Activated CD4-positive, alpha-beta T cell treated with anti-CD3 and anti-CD28 coated beads, Interleukin-2, Interleukin-4, amounts not matched to agents 100 ng/mL and 50 ng/mL, durations not matched to agents 16 hours and 8 hours (primary cell): ENCODE results near the gene HOXB2.
"Not testable (repeated sequence)": the region's sequence is repeated elsewhere in the genome, so short reads cannot be mapped to it uniquely, and the experiment has no call there.

Experiments used
- DNase-seq: peaks from one replicate; pipeline ENCODE4 v3.0.0-alpha.2; 2020; ENCODE audit warnings: low spot score

Gene HOXB2

DNA sequence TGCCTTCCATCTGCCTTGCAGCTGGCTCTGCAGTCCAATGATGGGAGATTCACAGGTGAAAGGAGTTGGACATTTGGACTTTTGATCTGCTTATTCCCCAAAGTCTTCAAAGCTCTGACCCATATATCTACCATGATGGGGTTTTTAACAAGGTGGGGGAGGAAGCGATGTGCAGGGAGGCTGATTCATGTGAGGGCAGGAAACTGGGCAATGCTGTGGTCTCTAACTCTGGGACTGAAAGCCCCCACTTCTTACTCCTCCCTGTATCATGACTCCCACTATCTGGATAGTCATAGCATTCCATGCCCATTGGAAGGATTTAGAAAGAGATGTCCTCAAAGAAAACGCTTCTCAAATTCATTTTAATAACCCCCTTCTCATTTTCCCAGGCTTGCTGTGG, 30.4 kb downstream of the HOXB2 start:
- DNase-seq = no peak

DNA sequence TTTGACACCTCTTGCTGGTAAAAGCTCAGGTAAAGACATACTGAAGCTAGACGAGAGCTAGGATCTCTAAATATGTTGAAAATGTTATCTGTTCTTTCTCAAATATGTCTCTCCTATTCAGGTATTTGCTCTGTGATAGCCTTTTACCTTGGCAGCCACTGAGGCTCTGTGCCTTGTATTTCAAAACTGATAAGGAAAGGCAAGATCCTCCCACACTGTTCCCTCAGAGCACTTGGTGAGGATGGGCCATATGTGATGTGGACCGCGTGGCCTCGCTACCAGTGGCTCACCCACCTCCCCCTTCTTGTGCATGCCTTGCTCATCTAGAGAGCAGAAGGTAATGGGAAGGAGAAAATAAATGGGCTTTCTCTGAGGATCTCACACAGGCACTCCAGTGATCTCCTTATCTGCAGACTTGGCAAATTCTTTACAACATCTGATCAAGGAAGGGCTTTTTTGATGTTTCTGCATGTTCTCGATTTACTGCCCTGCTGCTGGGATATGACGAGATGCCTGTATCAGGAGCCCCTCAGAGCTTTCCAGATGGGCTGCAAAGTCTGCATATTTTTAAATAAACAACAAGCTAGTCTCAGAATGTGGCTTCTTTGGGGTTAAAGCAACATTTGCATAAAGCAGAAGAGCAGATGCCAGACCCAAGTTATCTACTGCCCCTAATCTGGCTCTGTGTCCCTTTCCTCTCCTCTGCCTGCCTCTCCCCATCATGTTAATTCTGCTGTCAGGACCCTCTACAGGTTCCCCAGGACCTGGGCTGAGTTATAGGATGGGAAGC, 31.0 kb downstream of the HOXB2 start:
- no peak for DNase-seq

DNA sequence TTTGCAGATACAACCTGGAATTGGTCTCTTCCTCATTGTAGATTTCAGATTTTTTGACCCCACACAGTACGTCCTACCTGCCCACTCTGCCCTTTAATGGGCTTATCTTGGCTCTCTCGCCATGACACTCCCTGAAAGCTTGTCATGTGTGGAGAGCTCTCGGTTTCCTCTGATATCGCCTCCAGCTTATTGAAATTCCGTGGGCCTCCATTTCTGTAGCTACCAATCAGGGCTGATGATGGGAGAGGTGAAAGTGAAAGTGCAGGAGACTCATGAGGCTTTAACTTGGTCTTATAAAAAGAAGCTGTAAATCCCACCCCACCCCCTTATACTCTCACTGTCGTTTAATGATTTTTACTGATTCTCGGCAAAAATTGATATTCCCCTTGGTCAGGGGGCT, 31.8 kb downstream of the HOXB2 start:
- no peak for DNase-seq

DNA sequence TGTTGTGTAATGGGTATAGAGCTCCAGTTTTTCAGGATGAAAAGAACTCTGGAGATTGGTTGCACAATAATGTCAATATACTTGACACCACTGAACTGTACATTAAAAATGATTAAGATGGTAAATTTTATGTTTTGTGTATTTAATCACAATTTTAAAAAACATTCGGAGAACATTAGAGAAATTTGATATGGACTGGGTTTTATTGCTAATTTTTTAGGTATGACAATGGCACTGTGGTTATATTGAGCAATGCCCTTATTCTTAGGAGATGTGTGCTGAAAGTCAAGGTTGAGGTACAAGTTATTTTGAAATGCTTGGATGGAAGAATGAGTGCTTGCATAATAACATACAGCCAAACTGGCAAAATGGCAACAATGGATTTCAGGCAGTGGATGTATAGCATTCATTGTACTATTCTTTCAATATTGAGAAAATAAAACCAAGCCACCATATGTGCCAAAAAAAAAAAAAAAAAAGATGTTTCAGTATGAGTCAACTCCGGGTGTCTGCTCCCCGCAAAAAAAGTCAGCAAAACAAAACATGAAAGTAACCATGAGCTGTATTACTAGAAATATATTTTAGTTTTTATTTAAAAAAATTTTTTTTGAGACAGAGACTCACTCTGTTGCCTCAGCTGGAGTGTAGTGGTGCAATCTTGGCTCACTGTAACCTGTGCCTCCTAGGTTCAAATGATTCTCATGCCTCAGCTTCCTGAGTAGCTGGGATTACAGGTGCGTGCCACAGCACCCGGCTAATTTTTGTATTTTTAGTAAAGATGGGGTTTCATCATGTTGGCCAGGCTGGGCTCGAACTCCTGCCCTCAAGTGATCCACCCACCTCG, 33.9 kb downstream of the HOXB2 start:
- peak; percentile 57 for DNase-seq

DNA sequence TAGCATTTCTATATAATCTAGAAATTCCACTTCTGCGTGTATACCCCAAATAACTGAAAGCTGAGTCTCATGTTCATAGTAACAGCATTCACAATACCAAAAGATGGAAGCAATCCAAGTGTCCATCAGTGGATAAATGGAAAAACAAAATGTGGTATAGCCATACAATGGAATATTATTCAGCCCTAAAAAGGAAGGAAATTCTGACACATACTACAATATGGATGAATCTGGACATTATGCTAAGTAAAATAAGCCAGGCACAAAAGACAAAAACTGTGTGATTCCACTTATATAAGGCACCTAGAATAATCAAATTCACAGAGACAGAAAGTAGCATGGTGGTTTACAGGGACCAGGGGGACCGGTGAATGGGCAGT, 34.5 kb downstream of the HOXB2 start:
- DNase-seq = no peak

DNA sequence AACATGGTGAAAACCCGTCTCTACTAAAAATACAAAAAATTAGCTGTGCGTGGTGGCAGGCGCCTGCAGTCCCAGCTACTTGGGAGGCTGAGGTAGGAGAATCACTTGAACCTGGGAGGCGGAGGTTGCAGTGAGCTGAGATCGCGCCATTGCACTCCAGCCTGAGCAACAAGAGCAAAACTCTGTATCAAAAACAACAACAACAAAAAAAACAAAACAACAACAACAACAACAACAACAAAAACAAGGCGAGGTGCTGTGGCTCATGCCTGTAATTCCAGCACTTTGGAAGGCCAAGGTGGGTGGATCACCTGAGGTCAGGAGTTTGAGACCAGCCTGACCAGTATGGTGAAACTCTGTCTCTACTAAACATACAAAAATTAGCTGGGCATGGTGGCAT, 35.2 kb downstream of the HOXB2 start:
- not testable (repeated sequence) for DNase-seq

DNA sequence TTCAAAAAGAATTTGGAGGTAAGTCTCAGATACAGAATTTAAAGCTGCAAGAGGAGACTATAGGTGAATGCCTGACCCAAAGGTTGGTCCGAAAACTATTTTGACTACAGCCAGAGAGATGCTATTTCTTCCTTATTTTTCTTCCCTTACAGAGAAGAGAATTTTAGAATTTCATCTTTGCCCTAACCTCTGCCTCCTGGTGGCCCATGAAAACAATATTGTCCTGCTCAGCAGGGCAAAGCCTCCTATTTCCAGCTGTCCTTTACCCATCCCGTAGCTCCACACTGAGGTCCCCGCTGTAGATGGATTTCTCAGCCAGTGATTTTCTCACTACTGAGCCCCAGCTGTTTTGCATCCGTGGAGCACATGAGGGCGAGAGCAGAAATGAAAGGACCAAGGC, 38.7 kb downstream of the HOXB2 start:
- DNase-seq = no peak

DNA sequence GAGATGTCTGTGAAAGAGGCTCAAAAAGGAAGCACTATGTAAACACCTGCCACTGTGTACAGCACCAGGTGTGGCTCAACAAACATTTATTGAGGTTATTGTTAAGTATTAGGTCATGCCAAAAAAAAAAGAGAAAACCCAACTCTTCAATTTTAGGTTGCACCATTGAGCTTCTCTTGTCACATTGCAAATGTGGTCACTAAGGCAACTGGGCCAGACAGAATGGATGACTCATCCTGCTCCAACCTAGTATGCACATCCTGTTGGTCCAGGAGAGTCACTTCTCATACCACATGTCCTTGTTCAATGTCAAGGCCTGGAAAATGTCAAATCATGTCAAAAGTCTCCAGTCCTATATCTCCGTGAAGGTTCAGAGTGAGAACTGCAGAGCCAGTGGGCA, 39.1 kb downstream of the HOXB2 start:
- DNase-seq = peak; percentile 85

DNA sequence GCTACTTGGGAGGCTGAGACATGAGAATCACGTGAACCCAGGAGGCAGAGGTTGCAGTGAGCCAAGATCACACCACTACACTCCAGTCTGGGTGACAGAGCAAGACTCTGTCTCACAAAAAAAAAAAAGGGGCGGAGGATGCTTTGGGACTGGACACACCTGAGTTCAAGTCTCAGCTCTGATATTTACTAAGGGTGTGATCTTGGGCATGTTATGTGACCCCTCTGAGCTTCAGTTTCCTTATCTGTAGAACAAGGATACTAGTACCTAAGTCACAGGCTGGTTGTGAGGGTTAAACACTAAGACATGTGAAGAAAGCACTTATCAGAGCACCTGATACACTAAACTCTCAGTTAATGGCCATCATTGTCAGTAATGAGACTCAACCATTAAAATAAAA, 40.0 kb downstream of the HOXB2 start:
- no peak for DNase-seq

DNA sequence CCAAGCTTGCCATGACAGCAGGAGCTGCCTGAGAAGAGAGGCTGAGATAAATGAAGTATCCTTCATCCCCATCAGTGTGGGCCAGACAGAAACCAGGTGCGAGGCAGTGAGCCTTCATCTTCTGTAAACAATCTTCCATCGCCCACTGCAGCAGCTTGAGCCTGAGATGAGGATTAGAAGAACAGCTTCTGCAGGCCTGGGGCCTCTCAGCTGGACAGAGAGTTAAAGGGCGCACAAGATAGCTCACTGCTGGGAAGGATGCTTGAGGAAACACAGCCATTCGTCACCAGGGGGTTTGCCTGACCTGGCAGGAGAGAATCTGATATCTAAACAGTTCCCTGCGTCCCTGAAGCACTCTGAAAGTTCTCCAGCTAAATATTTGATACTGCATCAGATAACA, 41.2 kb downstream of the HOXB2 start:
- no peak for DNase-seq

DNA sequence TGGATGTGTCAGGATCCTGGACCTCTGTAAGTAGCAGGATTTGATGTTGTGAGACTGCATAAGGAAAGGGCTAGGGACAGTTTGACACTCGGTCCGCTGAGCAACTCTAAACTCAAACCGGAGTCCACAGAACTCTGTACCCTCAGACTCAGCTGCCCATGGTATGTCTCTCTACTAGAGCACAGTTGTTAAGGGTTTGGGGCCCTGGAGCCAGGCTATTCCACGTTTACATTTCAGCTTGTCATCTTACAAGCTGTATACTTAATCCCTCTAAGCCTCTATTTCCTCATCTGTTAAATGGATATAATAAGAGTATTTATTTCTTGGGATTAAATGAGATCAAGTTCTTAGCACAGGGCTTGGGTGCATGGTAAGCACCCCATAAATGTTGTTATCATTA, 42.0 kb downstream of the HOXB2 start:
- no peak for DNase-seq

DNA sequence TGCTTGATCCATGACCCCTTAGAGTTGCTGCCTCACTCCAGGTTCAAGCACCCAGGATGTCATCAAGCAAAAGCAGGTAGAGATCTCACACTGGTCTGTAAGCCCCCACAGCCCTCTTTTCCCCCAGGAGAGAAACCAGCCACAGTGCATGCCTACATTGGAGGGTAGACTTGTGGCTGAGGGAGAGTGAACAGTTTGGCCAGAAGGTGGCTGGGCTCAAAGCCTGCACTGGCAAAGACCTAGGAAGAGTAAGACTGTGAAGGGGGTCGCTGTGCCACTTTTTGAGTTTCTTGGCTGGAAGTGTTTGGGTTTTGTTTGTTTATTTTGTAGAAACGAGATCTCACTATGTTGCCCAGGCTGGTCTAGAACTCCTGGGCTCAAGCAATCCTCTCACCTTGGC, 42.6 kb downstream of the HOXB2 start:
- no peak for DNase-seq

DNA sequence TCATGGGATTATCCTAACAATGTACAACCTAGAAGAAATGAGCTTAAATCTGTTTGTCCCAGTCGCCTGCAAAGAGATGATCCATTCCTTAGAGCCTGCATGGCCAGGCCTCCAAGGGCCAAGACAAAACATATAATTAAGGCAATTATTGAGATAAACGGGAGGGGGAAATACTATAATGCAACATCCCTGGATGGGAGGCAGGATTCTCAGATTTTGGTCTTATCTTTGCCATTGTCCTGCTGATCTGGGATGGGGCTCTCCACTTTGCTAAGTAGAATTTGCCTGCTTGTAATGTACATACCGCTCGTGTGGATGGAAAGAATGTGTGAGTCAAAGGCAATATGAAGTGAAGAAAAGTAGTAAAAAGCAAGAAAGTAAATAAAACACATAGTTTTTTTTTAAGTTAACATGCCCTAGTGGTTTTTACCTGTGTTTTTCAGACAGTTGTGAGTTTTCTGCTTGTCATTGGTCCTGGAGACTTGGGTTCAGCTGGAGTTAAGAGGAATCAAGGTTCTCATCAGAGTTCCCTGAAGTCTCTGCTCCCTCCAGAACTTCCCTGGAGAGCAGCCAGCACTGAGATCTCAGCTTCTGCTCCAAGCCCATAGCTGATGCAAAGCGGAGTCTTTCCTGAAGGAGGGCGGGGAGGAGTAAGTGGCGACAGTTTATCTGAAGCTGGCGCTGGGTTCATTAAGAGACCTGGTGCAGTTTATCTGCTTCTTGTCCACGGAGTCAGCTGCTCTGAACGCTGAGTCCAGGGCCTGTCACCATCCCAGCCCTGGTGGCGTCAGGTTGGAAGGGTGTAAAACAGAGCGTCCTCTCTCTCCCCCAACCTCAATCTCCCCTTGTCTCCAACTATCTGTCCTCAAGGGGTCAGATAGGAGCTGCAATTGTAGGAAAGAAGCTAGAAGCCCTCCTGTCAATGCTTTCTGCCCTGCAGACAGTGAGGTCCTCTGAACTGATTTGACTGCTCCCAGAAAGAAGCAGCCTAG, 44.2 kb downstream of the HOXB2 start:
- DNase-seq = no peak

DNA sequence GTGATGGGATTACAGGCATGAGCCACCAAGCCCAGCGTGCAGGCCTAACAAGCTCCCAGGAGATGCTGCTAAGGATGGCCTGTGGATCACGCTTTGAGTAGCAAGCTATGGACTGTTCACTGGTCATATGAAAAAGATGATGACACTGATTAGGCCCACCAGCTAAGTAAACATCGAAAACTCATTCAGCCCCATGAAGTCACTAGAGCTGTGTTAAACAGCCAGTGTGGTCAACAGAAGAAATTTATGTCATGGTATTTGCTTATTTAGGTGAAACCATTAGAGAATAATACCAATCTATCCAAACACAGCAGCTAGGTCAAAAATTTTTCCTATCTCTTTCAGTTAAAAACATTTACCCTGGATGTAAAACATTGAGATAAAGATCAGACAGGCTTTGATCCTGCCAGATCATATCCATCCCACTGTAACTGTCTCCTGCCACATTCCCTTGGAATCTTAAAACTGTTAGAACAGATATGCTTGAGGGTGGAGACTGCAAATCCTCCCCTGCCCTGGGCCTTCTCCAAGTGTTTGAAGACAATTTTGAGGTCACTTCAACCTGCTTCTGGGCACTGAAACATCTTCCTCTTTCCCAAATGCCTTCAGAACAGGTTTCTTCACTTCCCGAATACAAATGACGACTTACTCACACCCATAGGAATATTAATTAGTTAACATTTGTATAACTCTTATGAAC, 45.0 kb downstream of the HOXB2 start:
- DNase-seq = no peak

DNA sequence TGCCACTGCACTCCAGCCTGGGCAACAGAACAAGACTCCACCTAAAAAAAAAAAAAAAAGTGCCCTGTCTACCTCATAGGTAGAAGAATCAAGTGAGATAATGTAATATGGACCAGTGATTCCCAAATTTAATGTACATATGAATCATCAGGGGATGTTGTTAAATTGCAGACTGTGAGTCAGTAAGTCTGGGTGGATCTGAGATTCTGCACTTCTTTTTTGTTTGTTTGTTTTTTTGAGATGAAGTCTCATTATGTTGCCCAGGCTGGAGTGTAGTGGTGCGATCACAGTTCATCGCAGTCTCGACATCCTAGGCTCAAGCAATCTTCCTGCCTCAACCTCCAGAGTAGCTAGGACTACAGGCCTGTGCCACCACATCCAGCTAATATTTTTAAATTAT, 45.7 kb downstream of the HOXB2 start:
- DNase-seq = no peak

DNA sequence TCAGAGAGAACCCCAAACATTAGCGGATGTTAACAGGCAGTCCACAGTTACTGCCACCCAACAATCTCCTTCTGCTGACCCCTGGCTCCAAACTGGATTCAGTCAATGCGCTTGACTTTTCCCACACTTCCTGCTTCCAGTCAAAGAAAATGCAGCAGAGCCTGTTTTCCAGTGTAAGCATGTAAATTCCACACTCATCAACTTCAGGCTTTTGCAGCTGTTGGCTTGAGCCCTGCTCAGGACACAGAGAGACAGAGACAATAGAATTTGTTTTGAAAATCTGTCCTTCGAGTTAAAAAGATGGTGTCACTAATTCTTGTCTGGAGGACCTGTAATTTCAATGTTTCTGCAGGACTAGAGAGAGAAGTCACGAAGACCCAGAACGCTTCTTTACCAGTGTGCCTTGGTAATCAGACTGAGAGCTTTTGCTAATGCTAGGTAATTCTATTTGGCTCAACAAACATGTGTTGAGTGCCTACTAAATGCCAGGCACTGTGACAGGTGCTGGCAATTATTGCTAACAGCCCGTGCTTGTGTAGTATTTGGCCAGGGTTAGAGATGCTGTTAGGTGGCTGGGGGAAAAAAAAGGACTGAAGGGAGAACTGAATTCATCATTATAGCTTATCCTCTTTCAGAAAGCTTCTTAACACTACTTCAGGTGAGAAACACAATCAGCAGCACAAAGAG, 46.6 kb downstream of the HOXB2 start:
- DNase-seq = no peak

DNA sequence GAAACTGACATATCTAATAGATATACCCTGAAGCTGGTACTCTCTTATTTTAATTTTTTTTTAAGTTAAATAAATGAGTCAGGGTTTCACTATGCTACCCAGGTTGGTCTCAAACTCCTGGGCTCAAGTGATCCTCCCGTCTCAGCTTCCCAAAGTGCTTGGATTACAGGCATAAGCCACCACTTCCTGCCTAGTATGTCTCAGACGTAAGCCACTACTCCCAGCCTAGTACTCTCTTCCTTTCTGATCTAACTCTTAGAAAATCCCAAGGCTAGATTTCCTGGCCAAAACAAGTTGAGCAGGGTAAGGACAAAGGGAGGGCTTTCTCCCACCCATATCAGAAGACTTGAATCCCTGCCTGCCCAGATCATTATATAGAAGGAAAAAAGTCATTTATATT, 47.8 kb downstream of the HOXB2 start:
- no peak for DNase-seq

DNA sequence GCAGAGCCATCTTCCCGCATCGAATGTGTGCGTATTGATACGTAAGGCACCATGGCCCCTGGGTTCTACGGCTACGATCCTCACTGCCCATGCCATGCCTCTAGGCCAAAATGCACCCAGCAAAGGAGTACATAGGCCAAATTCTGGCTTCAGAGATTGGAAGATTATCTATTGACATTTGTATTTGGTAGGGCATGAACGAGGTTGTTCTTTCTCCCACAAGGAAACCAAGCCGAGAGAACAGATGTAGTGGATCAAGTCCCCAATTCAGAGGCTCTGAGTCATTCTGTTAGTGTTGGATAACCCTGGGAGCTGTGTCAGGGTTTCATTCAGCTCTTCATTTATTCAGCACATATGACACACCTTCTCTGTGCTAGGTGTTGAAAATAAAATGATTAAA, 50.6 kb downstream of the HOXB2 start:
- no peak for DNase-seq
